Measurements from ENCODE around the gene SFXN4.
"Not testable (repeated sequence)": the region's sequence is repeated elsewhere in the genome, so short reads cannot be mapped to it uniquely, and the experiment has no call there.

DNA sequence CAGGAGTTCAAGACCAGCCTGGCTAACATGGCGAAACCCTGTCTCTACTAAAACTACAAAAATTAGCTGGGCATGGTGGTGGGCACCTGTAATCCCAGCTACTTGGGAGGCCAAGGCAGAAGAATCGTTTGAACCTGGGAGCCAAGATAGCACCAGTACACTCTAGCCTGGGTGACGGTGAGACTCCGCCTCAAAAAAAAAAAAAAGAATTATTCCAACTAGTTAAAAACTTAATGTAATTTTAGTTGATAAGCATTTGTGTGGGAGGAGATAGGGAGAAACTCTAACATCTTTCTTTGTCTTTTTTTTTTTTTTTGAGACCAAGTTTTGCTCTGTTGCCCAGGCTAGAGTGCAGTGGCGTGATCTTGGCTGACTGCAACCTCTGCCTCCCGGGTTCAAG is 58.4 kb downstream of the SFXN4 start:
- TF ChIP-seq CTCF (conservative IDR thresholded peaks at IDR 0.05 in 1 of 2, IDR thresholded peaks at IDR 0.05 in 1 of 2; ENCODE audit: low read depth in 1 of 2, low read length in 2 of 2); EZH2 (IDR thresholded peaks at IDR 0.05; ENCODE audit: low read length, missing control alignments): not testable (repeated sequence)
